NCI-H2029 treated with DMSO at 0.1 percent for 48 hours (cell line): ENCODE data around the gene EML6.

Experiments
- DNase-seq: peaks from one replicate; lab custom pipeline; 2025; lab: John Stamatoyannopoulos, UW

Gene EML6

DNA sequence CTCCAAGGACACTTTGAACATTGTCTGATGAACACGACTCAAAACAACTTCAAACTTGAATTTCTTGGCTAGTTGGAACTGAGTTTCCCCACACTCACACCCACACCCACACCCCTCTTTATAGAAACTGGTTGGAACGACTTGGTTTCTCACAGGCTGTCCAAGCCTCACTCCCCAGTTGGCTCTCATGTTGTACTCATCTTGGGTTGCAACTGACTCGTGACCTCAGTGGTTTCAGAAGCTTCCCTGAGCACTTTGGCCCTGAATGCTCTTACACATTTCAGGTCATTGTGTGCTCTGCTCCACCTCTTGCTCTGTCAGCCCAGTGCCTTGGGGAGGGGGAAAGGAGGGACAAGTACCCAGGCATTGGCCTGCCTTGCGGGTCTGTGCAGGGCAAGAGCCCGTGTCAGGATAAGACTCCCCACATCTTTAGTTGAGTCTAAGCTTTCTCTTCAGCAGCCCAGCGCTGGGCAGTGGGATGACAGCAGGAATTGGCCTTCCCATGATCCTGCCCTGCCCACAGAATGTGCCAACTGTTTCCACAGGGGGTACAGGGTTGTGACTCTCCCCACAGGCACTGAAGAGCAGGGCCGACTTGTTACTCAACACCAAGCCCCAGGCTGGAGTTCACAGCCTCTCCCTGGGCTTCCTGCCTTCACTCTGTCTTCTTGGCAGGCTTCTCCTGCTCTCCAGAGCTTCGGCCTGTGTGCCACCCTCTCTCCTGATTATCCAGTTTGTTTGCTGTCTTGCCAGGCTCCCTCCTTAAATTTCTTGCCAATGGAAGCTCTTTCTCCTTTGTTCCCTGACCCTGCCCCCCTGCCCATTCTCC lies 222.1 kb downstream of the EML6 start:
- DNase-seq = no peak

DNA sequence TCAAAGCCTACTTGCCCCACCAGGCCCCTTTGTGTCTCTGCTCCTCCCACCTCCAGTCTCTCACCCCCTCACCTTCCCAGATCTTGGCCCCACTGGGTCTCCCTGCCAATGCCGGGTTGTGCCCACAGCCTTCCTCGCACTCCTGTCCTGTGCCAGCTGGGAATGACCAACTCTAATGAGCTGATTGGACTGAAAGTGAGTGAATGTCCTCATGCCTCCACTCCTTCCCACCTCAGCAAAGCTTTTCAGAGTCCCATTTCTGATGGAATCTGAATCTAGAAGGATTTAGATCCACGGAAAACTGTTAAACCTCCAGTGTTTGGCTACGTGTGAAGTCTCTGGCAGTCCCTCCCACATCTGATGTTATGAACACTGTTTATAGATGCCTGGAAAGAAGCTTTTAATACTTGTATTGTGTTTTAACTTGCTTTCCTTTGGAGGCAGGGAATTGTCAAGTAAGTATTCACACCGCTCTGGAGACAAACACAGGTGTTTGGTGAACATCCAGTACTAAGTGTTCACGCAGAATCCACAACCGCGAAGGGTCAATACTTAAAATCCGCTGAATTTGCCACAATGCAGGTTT lies 222.9 kb downstream of the EML6 start:
- DNase-seq = no peak

- no peak for DNase-seq
Measured at GRCh38 chr2:54947136-54947535, 223.7 kb downstream of the EML6 start.

DNA sequence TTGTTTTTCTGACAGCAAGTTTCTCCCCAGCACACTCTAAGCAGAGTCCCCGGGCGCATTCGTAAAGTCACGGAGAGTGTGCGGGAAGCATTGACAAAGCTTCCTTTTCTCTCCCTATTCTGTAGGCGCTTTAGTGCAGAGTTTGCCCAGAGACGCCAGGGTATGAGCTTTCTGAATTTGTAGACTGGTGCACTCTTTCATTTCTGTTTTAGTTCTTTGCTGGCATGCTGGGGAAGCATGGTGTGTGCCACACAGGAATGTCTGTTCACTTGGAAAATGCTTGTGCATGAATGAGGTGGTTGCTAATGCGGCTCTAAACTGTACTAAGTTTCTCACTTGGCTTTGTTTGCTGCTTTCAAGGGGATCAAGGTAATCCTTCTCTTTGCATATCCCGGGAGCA lies 224.2 kb downstream of the EML6 start:
- no peak for DNase-seq

DNA sequence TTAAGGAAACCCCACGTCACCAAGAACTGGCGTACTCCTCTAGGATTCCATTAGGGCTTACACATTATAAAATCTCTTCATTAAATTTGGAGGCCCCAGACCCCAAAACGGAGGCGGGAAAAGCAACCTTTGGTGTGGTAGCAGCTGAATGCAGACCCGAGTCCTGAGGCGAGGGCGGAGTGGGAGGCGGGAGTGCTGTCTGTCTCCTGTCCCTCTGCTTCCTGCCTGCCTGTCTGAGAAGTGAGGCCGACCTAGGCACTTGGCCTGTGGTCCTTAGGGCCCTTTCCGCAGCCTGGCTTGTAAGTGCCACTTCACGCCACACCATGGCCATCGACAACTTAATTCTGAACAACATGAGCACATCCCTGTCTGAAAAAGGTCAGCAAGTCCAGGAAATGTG lies 224.7 kb downstream of the EML6 start:
- DNase-seq = no peak

DNA sequence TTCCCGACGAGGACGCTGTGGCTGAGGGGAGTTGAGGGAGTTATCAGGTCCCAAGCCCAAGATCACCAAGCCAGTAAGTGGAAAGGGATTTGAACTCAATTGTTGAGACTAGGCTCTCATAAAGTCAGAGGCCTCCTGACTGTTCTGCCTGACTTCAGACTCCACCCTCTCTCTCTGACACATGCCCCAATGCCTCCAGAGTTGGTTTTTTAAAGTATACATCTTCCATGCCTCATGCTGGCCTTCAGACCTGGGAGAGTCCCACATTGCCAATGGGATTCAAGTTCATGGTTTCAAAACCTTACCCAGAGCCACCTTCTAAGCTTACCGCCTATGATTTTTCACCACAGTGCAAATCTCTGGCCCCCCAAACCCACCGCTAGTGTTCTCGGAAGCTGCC lies 226.0 kb downstream of the EML6 start:
- no peak for DNase-seq

GRCh38 chr2:54950811-54951210 lies 227.3 kb downstream of the EML6 start:
- no peak for DNase-seq

DNA sequence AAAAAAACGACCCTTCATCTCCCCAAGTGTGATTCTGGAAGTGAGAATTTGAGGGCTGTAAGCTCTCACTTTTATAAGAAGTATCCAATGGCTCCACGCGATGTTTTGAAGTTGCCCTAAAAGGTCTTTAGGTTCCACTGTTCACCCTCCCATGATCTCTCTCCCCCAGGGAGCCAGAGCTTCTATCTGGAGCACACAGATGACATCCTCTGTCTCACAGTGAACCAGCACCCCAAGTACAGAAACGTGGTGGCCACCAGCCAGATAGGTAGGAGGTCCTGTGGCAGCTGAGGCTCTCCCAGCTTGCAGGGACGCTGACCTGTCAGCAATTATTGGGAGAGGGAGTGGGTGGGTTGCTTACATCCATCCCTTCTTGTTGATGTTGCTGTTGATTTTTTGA lies 229.0 kb downstream of the EML6 start:
- no peak for DNase-seq

DNA sequence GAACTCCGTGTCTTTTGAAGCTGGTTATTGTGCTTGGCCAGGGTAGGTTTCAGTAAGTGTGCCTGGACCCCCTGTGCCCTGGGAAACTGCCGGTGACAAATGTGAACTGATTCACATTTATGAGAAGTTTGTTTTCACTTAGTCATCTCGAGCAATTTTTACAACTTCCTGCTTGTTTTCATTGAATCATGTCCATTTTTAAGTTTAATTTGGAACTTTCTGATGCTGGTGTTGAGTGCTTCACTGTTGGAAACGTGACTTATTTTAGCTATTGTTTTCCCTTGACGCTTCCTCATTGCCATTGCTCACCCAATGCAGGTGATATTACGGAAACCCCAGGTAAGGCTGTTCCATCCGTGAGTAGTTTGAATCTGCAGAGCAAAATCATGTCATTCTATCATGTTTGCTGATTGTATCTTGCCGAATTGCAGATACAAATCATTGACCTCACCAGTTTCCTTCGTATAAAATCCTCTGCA lies 229.6 kb downstream of the EML6 start:
- no peak for DNase-seq

DNA sequence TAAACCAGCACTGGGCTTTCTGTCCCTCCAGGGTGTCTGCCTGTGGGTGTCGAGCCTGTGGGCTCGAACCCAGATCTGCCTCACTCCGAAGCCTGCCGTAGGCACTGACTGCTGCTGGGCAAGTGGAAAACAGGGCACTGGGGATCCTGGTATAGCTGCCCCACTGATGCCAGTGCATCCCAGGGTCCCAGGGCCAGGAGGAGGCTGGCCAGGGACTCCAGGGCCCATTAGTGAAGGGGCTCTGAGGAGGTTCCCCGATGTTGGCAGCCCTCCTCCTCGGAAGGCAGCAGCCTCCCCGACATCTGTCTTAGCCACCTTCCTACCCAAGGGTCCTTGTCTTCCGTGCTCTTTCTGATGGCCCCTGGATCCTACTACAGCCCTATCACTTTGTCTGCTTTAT lies 230.7 kb downstream of the EML6 start:
- no peak for DNase-seq

- DNase-seq = no peak
Measured at GRCh38 chr2:54954705-54955357, 231.4 kb downstream of the EML6 start.

DNA sequence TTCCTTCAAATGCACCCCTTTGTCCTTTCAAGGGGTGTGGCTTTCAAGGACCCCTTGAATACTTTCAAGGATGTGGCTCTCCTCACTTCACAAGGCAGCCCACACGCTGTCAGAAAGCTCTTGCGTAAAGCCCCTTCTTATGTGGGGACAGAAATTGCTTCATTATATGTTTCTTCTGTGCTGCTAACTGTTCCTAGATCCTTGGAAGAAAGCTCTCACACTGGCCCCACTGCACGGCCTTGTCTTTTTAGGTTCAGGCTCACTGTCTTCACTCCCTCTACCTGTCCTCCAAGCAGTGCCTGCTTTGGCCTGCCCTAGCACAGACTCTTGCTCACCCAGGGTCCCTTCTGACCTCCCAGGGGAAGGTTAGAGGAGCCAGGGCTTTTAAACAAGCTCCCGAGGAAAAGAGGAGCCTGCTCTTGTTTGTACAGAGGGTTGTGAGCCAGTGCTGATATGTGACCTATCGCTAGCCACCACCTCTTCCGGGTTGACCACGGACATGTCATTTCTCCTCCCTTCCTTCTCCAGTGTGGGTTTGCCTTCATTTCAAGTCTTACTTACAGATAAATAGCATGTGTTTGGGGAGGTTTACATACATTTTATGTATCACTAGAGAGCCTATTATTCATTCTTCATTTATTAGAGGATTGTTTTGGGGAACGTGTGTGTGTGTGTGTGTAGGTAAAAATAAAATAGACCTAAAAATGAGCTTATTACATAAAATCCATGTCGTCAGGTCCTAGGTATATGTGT lies 232.1 kb downstream of the EML6 start:
- DNase-seq = no peak

DNA sequence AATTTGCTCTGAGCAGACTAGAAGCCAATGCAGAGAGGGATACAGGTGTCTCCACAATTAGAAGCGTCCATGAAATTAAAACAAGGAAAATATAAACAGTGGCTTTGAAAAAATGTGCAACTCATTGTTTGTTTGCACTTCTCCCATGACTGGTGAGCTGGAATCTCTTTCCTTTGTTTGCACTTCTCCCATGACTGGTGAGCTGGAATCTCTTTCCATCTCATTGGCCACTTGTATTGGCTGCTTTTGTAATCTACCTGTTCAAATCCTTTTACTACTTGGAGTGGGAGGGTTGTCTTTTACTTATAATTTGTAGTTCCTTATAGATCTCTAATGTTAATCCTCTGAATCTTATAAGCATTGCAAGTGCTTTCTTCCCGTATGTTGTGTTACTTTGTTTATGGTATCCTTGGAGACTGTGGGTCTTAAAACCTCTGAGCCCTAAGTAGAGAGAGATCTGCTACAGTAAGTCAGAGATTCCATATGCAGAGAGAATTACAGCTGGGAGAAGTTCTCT lies 232.7 kb downstream of the EML6 start:
- DNase-seq = no peak

DNA sequence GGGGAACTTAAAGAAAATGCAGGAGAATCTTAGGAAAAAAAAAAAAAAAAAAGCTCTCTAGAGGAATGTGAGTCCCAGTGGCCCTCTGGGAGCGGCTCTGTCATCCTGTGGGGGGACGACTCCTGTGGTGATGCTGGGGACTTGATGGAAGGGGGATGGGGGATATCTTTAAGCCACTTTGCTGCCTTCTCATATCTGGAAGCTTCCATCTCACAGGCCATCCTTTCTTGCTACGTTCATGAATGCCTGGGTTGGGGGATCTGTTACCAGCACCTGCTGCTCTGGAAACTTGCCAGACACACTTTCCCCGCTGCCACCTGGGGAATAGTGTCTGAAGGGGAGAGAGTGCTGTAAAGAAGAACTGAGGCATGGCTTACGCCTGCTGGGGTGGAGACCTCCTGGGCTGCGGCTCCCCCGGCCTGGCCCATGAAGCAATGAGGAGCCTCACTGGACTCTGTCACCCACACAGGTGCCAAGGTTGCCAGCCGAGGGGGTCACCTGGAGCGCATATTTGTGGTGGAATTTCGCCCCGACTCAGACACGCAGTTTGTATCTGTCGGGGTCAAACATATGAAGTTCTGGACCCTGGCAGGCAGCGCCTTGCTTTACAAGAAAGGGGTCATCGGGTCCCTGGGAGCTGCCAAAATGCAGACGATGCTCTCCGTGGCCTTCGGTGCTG lies 234.0 kb downstream of the EML6 start:
- no peak for DNase-seq

DNA sequence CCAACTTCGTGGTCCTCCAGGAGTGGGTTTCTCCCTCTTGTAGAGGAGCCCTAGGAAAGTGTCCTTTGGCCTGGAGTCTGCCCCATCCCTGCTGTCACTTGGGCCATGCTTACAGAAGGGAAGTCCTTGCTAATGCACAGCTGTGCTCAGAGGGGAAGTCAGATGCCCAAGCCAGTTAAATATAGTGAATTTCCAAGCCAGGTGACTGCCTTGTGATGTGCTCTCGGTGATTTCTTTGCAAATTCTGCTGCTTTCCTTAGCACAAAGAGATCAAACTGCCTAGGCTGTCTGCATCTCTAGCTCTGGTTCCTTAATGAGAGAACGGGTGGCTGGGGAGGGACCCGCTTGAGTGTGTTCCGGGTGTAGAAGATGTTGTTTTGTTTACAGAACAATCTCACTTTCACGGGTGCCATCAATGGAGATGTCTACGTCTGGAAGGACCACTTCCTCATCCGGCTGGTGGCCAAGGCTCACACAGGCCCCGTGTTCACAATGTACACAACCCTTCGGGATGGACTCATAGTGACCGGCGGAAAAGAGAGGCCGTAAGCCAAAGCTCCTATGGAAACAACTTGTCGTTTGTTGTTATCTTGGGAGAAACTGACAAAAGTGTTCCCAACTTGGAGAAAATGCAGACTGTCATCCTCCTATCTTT lies 235.4 kb downstream of the EML6 start:
- no peak for DNase-seq

GRCh38 chr2:54960164-54960563 lies 236.7 kb downstream of the EML6 start:
- no peak for DNase-seq

DNA sequence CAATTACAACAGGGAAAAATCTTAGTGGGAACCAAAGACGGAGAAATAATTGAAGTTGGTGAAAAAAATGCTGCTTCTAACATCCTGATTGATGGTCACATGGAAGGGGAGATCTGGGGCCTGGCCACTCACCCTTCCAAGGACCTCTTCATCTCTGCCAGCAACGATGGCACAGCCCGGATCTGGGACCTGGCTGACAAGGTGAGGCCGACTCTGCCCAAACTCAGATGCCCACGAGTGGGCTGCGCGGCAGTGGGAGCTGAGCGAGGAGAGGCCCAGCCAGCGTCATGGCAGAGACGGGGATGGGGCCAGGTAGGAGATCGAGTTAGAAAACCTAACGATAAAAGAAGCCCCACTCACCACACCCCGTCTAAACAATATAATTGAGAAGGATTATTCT lies 239.0 kb downstream of the EML6 start:
- no peak for DNase-seq

DNA sequence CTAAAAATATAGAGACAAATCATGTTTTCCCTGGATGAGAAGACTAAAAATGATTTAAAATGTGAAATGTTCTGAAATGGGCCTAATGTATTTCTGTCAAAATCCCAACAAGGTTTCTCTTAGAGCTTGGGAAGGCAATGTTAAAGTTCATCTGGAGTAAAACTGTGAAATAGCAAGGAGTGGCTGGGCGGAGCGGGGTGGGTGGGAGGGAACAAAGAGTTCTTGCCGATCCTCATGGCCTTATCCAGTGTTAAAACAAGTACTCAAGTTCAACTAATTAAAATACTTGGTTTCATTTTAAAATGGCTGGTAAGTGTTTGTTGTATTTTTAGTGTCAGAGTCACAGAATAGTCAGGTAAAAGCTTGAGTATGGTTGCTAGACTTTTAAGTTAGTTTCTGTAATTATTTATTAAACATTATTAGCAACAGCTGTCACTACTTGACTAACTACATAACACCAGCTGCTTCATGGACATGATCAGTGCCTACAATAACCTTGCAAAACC lies 239.5 kb downstream of the EML6 start:
- DNase-seq = no peak

DNA sequence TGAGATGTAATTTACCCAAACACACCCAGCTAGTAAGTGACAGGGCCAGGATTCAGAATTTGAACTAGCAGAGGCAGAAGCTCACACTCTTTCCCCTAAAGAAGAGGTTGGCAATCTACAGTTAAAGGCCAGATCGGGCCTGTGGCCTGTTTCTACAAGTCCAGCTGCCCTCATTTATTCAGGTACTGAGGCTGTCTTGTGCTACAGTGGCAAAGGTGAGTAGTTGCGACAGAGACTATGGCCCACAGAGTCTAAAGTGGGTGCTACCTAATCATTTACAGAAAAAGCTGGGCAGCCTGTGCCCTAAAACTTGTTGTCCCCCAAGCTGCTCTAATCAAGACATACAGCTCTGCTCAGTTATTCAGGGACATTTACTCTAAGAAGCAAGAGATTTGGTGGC lies 240.0 kb downstream of the EML6 start:
- no peak for DNase-seq

- no peak for DNase-seq
Measured at GRCh38 chr2:54964271-54964670, 240.8 kb downstream of the EML6 start.

- DNase-seq = no peak
Measured at GRCh38 chr2:54964816-54965215, 241.4 kb downstream of the EML6 start.
